ENCODE measurements around the gene TPK1. TPM values are rescaled to one million over a fixed set of nuclear protein-coding genes. Genes with fewer than 3 reads are reported as not detected.

TPK1 gene
- total RNA-seq, 2 donors from 2014 or later = 9.9 to 16.1 TPM

DNA sequence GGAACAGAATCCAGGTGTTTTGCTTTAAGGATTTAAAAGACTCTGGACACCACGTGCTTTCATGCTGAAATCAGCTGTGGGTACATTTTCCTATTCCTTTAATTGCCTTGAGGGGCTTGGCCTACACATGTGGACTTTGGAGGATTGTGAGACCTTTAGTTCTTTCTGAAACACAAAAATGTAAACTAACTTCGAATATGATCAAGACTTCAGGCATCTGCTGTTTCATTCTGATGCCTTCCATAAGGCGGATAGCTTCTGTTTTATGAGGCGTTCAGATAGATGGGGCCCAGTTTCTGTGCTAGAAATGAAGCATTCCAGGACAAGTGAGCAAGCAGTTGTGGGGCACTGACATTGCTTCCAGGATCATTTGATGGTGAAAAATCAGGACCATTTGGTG lies 430.9 kb downstream of the TPK1 start:
- intact Hi-C loops (cut with DNase I) = no loop called here
- peak; percentile 43 for DNase-seq (ENCODE audit: low spot score)

GRCh38 chr7:144403649-144404061 lies 432.2 kb downstream of the TPK1 start, which contains the start of gene NOBOX:
NOBOX (minus strand) TSS chr7:144403693.
- peak; percentile 35 for DNase-seq (ENCODE audit: low spot score)
- intact Hi-C loops (cut with DNase I) = no loop called here

DNA sequence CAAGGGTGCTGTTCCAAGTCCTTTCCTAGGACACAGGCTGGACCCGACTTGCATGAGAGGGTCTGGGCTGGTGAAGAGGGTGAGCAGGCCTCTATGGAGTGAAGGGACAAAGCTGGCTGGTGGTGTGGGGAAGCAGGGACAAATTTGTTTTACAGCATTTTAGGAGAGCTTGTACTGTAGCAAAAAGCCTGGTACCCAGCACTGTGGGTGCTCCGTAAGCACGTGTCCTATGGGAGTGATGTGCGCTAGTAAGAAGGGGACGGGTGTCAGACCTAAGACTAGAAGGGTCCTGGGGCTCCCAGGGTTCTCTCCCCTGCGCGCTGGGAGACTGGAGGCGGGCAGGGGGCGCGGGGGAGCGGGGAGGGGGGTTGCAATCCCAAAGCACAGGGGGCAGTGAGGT lies 432.8 kb downstream of the TPK1 start:
- peak; percentile 67 for DNase-seq (ENCODE audit: low spot score)
- intact Hi-C loops (cut with DNase I) = no loop called here
